ENCODE results near the gene B3GNT4. TPM values are rescaled to one million over a fixed set of nuclear protein-coding genes. Genes with fewer than 3 reads are reported as not detected.

Gene B3GNT4
- 0.22 and 3.7 TPM in 2 replicates for total RNA-seq (2014; rRNA removed; shearing (Covaris generic))

DNA sequence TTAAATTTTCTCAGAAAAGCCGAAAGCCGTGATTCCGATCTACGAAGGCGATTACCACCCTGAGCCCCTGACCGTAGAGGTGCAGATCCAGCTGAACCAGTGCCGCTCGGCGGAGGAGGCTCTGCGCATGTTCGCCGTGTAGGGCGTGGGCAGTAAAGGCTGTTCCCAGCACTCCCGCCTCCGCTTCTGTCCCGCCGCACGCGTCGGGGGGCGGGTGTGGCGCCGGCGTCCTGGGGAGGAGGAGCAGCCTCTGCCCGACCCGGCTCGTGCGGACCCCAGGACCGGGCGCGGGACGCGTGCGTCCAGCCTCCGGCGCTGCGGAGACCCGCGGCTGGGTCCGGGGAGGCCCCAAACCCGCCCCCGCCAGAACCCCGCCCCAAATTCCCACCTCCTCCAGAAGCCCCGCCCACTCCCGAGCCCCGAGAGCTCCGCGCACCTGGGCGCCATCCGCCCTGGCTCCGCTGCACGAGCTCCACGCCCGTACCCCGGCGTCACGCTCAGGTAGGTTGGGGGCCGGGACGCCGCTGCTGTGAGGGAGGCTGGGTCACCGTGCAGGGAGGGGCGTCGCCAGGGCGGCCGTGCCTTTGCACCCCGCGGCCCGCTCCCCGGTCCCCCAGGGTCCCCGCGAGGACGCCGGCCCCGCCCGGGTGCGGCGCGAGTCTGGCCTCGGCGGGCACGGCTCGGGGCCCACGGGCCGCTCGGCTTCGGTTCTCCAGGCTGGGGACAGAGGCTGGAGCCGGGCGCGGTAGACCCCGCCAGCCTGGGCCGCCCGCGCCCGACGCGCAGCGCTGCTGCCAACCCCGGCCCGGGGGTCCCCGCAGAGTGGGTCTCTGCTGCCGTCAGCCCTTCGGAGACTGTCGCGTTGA lies at the start of gene B3GNT4:
Gene B3GNT4 (plus strand): TSS at position 409 of the 866 bp plus-strand sequence. CDS start 910 bp downstream, outside the sequence.
- peak; percentile 37 for DNase-seq (ENCODE audit: low spot score)

DNA sequence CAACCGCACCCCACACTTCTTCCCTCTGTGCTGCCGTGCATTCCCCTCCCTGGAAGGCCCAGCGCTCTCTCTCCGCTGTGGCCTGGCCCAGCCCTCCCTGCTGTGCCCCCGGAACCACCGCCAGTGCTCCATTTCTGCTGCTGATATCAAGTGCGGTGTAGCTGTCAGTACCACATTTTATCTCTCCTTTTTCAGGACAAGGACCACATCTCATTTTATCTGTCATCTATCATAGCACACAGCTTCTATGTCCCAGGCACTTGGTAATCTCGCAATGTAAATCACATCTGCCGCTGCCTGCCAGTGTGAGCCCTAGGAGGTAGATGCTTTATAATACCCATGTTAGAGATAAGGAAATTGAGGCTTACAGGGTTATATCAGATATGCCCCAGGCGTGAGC lies 47.8 kb upstream of the B3GNT4 start:
- DNase-seq (ENCODE audit: low spot score): no peak

DNA sequence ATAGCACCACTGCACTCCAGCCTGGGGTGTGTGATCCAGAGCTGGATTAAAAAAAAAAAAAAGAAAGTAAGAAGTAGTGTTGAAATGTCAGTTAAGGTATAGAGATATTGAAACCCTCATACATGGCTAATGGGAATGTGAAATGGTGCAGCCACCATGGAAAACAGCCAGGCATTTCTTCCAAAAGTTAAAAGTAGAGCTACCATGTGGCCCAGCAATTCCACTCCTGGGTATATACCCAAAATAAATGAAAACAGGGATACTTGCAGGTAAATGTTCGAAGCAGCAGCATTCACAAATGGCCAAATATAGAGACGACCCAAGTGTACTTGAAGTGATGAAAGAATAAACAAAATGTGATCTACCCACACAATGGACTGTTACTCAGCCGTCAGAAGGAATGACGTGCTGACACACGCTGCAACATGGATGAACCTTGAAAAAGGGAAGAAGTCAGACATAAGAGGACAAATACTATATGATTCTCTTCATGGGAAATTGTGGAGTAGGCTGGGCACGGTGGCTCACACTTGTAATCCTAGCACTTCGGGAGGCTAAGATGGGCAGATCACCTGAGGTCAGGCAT lies 44.7 kb upstream of the B3GNT4 start:
- DNase-seq (ENCODE audit: low spot score): no peak

DNA sequence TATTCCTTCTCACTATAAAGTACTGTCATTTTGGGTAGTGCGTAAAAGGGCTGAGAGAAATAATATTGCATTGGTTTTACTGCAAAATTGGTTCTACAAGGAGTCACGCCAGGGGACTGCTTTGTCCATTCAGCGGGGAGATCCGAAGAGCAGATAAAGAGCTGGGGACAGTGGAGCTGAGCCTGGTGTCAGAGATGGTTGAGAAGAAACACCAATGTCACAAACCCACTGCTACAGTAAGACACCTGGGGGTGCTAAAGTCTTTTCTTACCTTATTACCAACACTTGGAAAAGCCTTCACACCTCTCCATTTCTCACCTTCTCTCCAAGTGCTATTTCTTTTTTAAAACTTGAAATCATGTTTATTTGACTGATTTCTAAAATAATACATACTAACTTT lies 43.6 kb upstream of the B3GNT4 start:
- DNase-seq (ENCODE audit: low spot score): no peak

DNA sequence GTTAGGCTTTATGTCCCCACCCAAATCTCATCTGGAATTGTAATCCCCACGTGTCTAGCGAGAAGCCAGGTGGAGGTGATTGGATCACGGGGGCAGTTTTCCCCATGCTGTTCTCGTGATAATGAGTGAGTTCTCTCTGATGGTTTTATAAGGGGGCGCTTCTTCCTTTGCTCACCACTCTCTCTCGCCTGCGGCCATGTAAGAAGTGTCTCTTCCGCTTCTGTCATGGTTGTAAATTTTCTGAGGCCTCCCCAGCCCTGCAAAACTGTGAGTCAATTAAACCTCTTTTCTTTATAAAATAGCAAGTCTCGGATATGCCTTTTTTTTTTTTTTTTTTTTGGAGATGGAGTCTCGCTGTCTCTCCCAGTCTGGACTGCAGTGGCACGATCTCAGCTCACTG lies 42.7 kb upstream of the B3GNT4 start:
- no peak for DNase-seq (ENCODE audit: low spot score)

DNA sequence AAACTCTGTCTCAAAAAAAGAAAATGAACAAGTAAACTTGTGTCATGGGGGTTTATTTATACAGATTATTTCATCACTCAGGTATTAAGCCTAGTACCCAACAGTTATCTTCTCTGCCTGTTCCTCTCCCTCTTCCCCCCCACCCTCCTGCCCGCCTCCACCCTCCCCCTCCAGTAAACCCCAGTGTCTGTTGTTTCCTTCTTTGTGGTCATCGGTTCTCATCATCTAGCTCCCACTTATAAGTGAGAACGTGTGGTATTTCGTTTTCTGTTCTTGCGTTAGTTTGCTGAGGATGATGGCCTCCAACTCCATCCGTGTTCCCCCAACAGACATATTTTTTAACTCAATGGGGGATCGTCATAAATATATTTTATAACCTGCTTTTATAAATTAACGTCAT lies 41.8 kb upstream of the B3GNT4 start:
- DNase-seq (ENCODE audit: low spot score): no peak

DNA sequence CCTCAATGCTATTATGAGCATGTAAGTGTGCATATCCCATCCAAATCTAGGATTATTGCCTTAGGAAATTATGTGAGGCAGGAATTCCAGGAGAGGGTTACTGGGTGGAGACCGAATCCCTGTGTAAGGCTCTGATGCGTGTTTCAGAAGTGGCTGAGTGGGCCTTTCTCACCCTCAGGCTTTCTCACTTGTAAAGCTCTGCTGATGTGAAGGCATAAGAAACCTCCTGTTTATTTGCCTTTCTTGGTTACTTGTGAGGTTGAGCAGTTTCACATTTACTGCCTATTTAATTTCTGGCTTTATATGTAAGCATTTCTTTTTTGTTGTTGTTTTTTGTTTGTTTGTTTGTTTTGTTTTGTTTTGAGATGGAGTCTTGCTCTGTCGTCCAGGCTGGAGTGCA lies 40.5 kb upstream of the B3GNT4 start:
- no peak for DNase-seq (ENCODE audit: low spot score)

DNA sequence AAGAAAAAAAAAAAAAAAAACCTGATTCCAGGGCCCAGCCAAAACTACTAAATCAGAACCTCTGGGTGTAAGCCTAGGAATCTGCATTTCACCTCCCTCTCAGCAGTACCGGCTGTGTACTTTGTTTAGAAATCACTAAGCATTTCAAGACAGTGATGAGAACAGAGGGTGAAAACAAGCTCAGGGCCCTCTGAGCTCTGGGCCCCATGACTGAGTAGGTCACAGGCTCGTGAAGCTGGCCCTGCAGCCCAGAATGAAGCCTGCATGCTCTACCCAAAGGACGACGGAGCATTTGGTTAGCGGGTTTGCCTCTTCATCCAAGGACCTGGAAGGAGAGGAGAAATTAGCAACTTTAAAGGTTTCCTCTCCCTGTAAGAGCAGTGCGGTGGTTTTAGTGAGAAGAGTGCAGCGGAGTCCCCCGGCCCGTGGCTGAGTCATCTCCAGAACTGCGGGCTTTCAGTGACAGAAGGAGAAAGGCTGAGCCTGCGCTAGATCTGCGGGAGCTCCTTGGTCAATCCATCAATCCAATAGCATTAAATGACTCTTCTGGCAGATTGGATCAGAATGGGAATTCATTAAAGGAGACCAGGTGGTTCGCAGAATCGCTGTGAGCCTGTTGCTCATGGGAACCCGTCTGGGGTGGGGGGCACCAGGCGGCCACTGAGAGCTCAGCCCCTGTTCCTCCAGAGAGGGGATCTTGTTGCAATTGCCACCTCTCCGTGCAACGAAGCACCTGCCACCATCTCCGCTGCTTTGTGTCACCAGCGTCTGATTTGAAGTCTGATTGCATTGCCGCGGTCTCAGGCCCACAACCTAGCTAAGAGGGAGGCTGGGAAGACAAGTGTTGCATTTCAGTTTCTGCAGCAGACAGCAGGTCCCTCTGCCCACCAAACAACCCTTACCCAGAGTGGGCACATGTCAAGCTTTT lies 36.8 kb upstream of the B3GNT4 start:
- no peak for DNase-seq (ENCODE audit: low spot score)

DNA sequence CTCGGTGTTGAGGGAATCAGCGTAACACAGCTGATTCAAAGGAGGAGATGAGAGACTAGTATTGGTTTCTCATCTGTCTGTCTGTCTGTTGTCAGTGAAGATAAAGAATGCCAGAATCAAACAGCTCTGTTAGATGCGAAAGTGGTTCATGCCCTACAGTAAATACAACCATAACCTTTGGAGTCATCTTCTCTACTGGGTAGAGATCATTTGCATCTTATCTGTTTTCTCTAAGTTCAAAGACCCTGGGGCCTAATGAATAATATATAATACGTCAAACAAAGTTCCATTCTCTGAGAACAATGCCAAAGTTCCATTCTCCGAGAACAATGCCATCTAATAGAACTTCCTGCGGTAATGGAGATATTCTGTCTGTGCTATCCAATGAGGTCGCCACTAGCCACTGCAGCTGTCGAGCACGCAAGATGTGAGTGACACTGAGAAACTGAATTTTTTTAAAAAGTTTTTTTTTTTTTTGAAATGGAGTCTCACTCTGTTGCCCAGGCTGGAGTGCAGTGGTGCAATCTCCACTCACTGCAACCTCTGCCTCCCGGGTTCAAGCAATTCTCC lies 36.1 kb upstream of the B3GNT4 start:
- DNase-seq (ENCODE audit: low spot score): no peak

DNA sequence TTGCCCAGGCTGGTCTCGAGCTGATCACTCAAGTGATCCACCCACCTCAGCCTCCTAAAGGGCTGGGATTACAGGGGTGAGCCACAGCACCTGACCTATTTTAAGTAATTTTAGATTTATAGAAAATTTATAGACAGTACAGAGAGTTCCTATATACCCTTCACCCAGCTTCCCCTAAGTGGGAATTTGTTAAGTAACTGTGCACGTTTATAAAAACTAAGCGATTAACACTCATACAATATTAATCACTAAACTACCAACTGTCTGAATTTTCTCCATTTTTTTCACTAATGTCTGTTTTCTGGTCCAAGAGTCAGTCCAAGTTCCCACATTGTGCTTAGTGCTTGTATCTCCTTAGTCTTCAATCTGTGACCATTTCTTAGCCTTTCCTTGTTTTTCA lies 35.0 kb upstream of the B3GNT4 start:
- DNase-seq (ENCODE audit: low spot score): no peak

DNA sequence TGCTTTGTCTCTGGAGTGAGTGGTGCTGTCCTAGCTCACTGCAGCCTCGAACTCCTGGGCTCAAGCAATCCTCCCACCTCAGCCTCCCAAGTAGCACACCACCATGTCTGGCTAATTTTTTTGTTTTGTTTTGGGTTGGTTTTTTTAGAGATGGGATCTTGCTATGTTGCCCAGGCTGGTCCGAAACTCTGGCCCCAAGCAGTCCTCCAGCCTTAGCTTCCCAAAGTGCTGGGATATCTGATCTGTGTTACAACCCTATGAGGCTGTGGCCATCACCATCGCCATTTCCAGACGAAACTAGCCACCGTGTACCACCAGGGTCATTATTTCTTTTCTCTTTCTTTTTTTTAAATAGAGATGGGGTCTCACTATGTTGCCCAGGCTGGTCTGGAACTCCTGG lies 32.1 kb upstream of the B3GNT4 start:
- no peak for DNase-seq (ENCODE audit: low spot score)

DNA sequence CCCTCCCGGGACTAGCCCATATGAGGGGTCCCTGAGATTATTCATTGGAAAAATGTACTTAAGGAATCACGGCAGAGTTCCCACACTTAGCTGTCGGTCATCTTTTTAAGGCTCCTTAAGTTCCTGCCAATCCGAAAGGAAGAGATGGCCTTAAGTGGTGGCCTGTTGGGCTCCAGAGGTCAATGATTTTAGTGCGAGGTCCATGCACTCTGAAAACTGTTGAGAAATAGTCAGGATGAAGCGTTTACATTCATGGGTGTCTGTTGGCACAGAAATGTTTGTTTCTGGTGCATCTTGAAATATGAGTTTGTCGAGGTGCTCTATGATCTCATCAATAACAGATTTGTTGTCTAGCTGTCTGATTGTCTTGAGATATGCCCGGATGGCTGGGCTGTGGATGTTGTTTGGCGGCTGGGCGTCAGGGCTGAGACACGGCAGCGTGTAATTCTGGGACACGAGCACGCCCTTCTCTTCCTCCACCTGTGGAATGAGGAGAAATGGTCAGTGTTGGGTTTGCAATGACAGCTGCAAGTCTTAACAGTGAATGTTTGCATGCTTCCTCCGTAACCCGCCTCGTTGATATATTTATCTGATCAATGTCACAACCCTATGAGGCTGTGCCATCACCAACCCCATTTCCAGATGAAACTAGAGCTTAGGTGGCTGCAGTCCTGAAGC lies 31.1 kb upstream of the B3GNT4 start:
- no peak for DNase-seq (ENCODE audit: low spot score)

DNA sequence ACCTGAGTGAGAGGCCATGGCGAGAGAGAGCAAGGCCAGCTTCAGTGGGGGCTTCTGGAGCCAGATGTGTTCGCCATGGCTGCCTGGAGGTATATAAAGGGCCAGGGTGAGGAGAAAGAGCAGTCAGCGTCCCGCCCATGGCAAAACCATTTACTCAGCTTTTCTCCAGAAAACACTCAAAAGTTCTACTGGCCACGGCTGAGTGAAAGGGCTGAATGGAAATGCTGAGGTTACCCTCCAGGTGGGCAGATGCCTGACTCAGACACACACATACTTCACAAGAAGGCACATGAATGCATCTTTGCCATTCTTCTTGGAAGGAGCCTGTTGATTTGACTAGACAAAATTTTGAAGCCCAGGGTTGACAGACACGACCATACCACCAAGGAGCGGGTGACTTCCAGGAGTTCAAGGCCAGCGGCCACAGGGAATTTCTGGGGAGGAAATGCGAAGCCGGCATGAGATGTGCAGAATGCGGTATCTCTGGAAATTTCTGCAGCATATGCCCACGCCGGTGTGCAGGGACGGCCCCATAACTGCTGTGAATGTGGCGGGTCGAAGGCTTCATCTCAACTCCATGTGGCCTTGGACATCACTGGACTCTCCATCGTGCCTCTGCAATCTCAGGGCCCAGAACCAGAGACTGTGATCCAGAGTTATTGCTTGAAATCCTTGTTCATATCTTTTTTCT lies 29.2 kb upstream of the B3GNT4 start, which contains the start of gene IL31:
Gene IL31 (minus strand): TSS at position 67 of the 691 bp plus-strand sequence. CDS start 49 bp downstream, at position 18.
- no peak for DNase-seq (ENCODE audit: low spot score)

DNA sequence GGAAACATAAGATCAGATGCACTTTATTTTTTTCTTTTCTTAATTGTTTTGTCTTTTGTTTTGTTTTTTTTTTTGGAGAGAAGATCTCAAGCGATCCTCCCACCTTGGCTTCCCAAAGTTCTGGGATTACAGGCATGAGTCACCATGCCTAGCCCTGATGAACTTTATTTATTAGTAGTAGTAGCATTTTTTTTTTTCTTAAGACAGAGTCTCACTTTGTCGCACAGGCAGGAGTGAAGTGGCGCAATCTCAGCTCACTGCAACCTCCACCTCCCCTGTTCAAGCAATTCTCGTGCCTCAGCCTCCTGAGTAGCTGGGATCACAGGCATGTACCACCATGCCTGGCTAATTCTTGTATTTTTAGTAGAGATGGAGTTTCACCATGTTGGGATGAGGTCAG lies 27.0 kb upstream of the B3GNT4 start:
- peak; percentile 30 for DNase-seq (ENCODE audit: low spot score)

DNA sequence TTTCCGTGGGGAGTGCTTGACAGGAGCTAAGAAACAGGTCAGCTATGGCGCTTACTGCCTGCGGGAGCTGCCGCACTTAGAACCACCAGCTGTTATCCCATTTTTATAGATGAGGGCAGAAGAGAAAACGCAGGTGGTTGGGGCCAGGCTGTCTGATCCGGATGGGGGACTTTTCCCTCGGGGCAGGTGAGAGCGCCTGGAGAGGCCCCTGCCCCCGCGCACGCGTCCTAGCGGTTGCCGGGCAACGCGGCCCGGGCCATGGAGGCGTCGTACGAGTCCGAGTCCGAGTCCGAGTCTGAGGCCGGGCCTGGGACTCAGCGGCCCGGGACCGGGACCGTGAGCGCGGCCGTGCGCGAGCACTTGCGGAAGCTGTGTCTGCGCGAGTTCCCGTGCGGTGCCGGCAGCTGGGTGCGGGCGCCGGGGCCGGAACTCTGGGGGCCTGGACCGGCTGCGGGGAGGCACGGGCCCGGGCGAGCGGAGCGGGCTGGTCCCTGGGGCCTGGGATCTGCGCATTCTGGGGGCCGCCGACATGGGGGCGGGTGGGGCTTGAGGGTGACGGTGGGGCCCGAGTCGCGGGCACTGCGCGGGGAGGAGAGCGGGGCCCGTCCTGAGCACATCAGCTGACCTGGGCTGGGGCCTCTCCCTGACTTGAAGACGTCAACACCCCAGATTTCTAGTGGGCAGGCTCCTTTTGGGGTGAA lies 20.5 kb upstream of the B3GNT4 start, which contains the start of gene LRRC43:
Gene LRRC43 (plus strand): TSS at position 237 of the 701 bp plus-strand sequence. CDS start 22 bp downstream, at position 259.
- no peak for DNase-seq (ENCODE audit: low spot score)

DNA sequence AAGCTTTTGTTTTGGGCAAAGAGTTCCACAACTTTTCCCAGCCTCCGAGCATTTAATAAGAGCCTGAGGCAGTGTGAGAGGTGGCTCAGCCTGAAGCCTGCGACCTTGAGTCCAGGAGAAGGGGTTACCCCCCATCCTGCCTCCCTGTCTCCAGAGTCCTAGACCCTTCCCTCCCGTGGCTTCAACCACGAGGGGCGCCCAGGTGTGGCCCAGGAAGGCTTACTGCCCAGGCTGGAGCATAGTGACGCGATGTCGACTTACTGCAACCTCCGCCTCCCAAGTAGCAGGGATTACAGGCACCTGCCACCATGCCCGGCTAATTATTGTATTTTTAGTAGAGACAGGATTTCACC lies 19.9 kb upstream of the B3GNT4 start:
- DNase-seq (ENCODE audit: low spot score): no peak

DNA sequence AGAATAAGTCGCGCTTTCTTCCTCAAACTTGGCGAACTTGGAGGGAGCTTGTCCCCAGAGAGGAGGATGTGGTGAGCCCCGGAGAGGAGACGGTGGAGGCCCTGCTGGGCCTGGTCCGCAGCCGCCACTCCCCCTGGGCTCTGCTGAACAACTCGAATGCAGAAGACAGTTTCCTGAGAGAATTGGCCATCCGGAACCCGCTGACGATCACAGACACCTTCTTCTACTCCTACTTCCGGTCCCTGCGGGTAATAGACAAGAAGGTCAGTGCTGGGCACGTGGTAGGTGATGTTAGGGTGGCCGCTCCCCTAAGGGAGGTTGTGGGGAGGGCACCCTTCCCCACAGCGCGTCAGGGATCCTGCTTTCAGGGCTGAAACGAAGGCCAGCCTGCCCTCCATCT lies 19.0 kb upstream of the B3GNT4 start:
- no peak for DNase-seq (ENCODE audit: low spot score)

DNA sequence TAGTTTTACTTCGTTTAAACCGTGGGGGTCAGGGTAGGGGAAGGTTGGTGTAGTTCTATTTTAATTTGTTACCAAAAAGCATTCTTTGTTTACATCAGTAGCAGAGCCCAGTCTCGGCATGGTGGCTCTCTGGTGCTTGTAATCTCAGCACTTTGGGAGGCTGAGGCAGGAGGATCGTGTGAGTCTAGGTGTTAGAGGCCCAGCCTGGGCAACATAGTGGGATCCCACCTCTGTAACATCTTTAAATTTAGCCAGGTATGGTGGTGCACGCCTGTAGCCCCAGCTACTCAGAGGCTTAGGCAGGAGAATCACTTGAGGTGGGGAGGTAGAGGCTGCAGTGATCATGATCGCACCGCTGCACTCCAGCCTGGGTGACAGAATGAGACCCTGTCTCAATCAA lies 18.4 kb upstream of the B3GNT4 start:
- no peak for DNase-seq (ENCODE audit: low spot score)

DNA sequence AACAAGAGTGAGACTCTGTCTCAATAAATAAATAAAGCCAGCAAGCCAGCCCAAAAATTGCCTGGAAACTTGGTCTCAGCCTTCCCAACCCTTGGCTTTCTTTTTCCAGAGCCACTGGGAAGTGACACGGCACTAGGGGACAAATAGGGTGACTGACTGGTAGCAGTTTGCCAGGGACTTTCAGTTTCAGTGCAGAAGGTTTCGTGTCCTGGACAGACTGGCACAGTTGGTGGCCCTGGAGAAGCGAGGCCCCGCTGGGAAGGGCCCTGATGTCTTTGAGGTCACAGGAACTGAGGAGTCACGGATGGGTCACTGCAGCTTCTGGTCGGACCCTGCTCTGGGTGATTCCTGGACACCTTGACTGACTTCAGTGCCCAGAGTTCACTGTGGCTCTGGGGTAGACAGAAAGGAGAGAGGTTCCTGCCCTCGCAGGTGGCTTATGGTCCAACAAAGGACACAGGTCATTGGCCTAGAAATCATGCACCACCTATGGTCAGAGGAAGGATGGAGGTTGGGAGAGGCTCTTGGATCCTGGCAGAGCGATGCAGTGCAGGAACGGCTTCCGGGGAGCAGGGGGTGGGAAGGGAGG lies 17.9 kb upstream of the B3GNT4 start:
- DNase-seq (ENCODE audit: low spot score): no peak

DNA sequence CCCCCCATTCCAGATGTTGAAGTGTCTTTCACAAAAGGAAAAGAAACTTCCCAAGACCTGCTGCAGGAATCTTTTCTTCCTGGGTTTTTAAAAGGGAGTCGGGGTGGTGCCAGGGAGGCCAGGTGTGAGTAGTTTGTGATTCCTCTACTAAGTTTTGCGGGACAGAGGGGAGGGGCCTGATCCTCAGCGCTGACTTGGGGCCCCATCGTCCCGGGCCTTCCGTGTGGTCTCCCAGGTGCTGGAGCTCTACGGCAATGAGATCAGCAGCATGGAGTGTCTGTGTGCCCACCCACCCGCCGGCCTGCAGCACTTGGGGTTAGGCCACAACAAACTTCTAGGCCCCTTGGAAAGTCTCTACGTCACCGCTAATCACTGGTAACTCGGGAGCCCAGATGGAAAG lies 16.0 kb upstream of the B3GNT4 start:
- no peak for DNase-seq (ENCODE audit: low spot score)

All from A172 (cell line).